CD4-positive, alpha-beta memory T cell (primary cell): Measurements from ENCODE around the gene CLPTM1. TPM values are rescaled to one million over a fixed set of nuclear protein-coding genes. Genes with fewer than 3 reads are reported as not detected.

ENCODE experiments used
- CTCF ChIA-PET: fragments of 350-600 bp; sonication (Branson Sonifier 250); formaldehyde crosslinking; loops from one replicate; lab custom pipeline; 2021; ENCODE audit warnings: inconsistent platforms; ENCODE audit not compliant: partially characterized antibody; lab: Charles Lee
- POLR2A ChIA-PET: fragments of 350-600 bp; sonication (Branson Sonifier 250); formaldehyde crosslinking; loops from one replicate; lab custom pipeline; 2021; ENCODE audit not compliant: partially characterized antibody; lab: Charles Lee
- DNase-seq, 5 donors: peaks; one replicate each; pipeline versions ENCODE4 v3.0.0 to v3.0.0-alpha.2; 2020 to 2022; ENCODE audit warnings: mixed read lengths in 1 of 5
- H3K27ac ChIP-seq: one replicate; pipeline ENCODE4 v1.7.0; 2013; ENCODE audit warnings: low read depth, low read length
- H3K27me3 ChIP-seq: 2 replicates; pipeline ENCODE4 v1.7.0; 2013; ENCODE audit warnings: mild to moderate bottlenecking, low read length, moderate library complexity; ENCODE audit not compliant: insufficient read depth
- H3K36me3 ChIP-seq: 2 replicates; pipeline ENCODE4 v1.7.0; 2013; ENCODE audit warnings: mild to moderate bottlenecking, low read length, moderate library complexity; ENCODE audit not compliant: insufficient read depth
- H3K4me1 ChIP-seq: 2 replicates; pipeline ENCODE4 v1.7.0; 2013; ENCODE audit warnings: mild to moderate bottlenecking, low read length, moderate library complexity; ENCODE audit not compliant: insufficient read depth
- H3K4me3 ChIP-seq, 2 donors: one replicate each; pipeline ENCODE4 v1.7.0; 2013; ENCODE audit warnings: low read length in 2 of 2, mild to moderate bottlenecking in 1 of 2
- H3K9me3 ChIP-seq, 2 donors: one replicate each; pipeline ENCODE4 v1.7.0; 2013; ENCODE audit warnings: low read length in 2 of 2, control low read depth in 1 of 2; ENCODE audit not compliant: control insufficient read depth in 1 of 2
- H3K27ac Mint-ChIP-seq, 7 donors: one replicate each; pipeline ENCODE4 v1.8.0; 2020 to 2021; ENCODE audit warnings: mixed read lengths in 7 of 7, mild to moderate bottlenecking in 6 of 7, inconsistent platforms in 3 of 7, moderate library complexity in 3 of 7
- H3K27me3 Mint-ChIP-seq, 2 donors: one replicate each; pipeline ENCODE4 v1.8.0; 2020 to 2021; ENCODE audit warnings: mixed read lengths in 2 of 2
- H3K36me3 Mint-ChIP-seq, 2 donors: one replicate each; pipeline ENCODE4 v1.8.0; 2020 to 2021; ENCODE audit warnings: mixed read lengths in 2 of 2, inconsistent platforms in 1 of 2, mild to moderate bottlenecking in 1 of 2
- H3K4me1 Mint-ChIP-seq, 4 donors: one replicate each; pipeline ENCODE4 v1.8.0; 2020 to 2021; ENCODE audit warnings: mixed read lengths in 4 of 4, mild to moderate bottlenecking in 1 of 4
- H3K4me3 Mint-ChIP-seq, 8 donors: one replicate each; pipeline ENCODE4 v1.8.0; 2020 to 2021; ENCODE audit warnings: mixed read lengths in 8 of 8, mild to moderate bottlenecking in 7 of 8, moderate library complexity in 6 of 8, inconsistent platforms in 3 of 8
- H3K9me3 Mint-ChIP-seq, 8 donors: one replicate each; pipeline ENCODE4 v1.8.0; 2020 to 2021; ENCODE audit warnings: mixed read lengths in 8 of 8, mild to moderate bottlenecking in 5 of 8, inconsistent platforms in 3 of 8, moderate library complexity in 1 of 8
- intact Hi-C: fragments of 100-400 bp; cut with micrococcal nuclease; formaldehyde crosslinking; loops from one replicate; pipeline ENCODE4 v1.15.1; 2023
- polyA plus RNA-seq, 2 donors: library from polyadenylated mRNA; unstranded; fragments of 300-500 nt; fragmentation: Illumina TruSeq; gene quantifications; one replicate each; pipeline ENCODE4 v1.2.3, GENCODE V29; 2021
- total RNA-seq, 2 experiments: library from RNA; stranded (reverse); gene quantifications; one replicate each; pipeline ENCODE4 v1.2.3, GENCODE V29; 2021

Gene CLPTM1
- total and polyA plus RNA-seq, 4 experiments from 2014 or later: 16.6 to 86.4 (median 56.3) TPM

- H3K36me3 Mint-ChIP-seq: peaks cover 11 to 29% of the 10 kb centered on the region in 2 donors
- H3K4me3 Mint-ChIP-seq: no peak overlapping the region
- CTCF ChIA-PET: interaction anchor here (1.5 to 1.7 kb wide), 2 partner anchors 38 to 104 kb away, joined by 3 to 6 read pairs; no protein-coding TSS in a partner anchor
- POLR2A ChIA-PET: interaction anchor here (0.7 kb wide), 1 partner anchor 493 kb away, joined by 5 read pairs; no protein-coding TSS in a partner anchor
- Histone ChIP-seq H3K36me3 (peaks cover 14% of the 10 kb centered on the region), H3K27me3 (no peaks in the 10 kb centered on the region), H3K4me3 (no peak overlapping the region), H3K4me1 (peaks cover 6% of the 10 kb centered on the region), H3K27ac (no peak overlapping the region), H3K9me3 (no peaks in the 10 kb centered on the region)
- H3K9me3 Mint-ChIP-seq: no peaks in the 10 kb centered on the region
- no peaks in the 10 kb centered on the region for H3K27me3 Mint-ChIP-seq
- peaks cover 0 to 8% (median 5%) of the 10 kb centered on the region in 4 donors for H3K4me1 Mint-ChIP-seq
- intact Hi-C loops: no loop called here
- H3K27ac Mint-ChIP-seq: peak overlapping the region in 1 of 7 donors; percentile 66
- DNase-seq: no peak
Measured at GRCh38 chr19:45021971-45022370, 66.8 kb downstream of the CLPTM1 start.

GRCh38 chr19:45023048-45023447 is 67.9 kb downstream of the CLPTM1 start:
- Histone ChIP-seq H3K27me3 (no peaks in the 10 kb centered on the region), H3K36me3 (peaks cover 15% of the 10 kb centered on the region), H3K9me3 (no peaks in the 10 kb centered on the region), H3K27ac (no peak overlapping the region), H3K4me1 (no peaks in the 10 kb centered on the region), H3K4me3 (no peak overlapping the region)
- intact Hi-C loops: no loop called here
- no peaks in the 10 kb centered on the region for H3K9me3 Mint-ChIP-seq
- peaks cover 15 to 34% of the 10 kb centered on the region in 2 donors for H3K36me3 Mint-ChIP-seq
- H3K27ac Mint-ChIP-seq: peak overlapping the region in 5 of 7 donors; percentile 17 to 66 (median 32)
- CTCF ChIA-PET: no interaction called here
- H3K27me3 Mint-ChIP-seq: no peaks in the 10 kb centered on the region
- no peak for DNase-seq
- no peak overlapping the region for H3K4me3 Mint-ChIP-seq
- POLR2A ChIA-PET: no interaction called here
- peaks cover 0 to 5% (median 3%) of the 10 kb centered on the region in 4 donors for H3K4me1 Mint-ChIP-seq

DNA sequence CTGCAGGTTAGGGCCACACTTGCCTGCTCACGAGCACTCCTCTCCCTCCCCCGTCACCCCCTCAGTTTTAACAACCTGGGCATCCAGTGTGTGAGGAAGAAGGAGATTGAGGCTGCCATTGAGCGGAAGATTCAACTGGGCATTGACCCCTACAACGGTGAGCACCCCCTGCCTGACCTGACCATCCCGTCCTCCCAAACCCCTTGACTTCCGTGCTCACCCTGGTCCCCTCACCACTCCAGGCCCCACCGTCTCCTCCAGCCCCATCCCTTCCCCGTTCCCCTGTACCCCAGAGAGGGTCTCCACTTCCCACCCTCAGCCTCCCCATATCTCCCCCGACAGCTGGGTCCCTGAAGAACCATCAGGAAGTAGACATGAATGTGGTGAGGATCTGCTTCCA is 70.1 kb downstream of the CLPTM1 start:
- no peak for DNase-seq
- Histone ChIP-seq H3K27me3 (no peaks in the 10 kb centered on the region), H3K4me1 (no peaks in the 10 kb centered on the region), H3K9me3 (no peaks in the 10 kb centered on the region), H3K4me3 (no peak overlapping the region), H3K27ac (no peak overlapping the region), H3K36me3 (peaks cover 28% of the 10 kb centered on the region)
- intact Hi-C loops: no loop called here
- no peaks in the 10 kb centered on the region for H3K4me1 Mint-ChIP-seq
- ChIA-PET POLR2A (no interaction called here), CTCF (no interaction called here)
- peaks cover 13 to 39% of the 10 kb centered on the region in 2 donors for H3K36me3 Mint-ChIP-seq
- H3K9me3 Mint-ChIP-seq: no peaks in the 10 kb centered on the region
- H3K27me3 Mint-ChIP-seq: no peaks in the 10 kb centered on the region
- no peak overlapping the region for H3K4me3 Mint-ChIP-seq
- peak overlapping the region in 1 of 7 donors; percentile 15 for H3K27ac Mint-ChIP-seq

- intact Hi-C loops: no loop called here
- Histone ChIP-seq H3K4me1 (no peaks in the 10 kb centered on the region), H3K27me3 (no peaks in the 10 kb centered on the region), H3K27ac (no peak overlapping the region), H3K36me3 (peaks cover 23% of the 10 kb centered on the region), H3K4me3 (no peak overlapping the region), H3K9me3 (no peaks in the 10 kb centered on the region)
- Mint-ChIP-seq H3K36me3 (peaks cover 19 to 43% of the 10 kb centered on the region in 2 donors), H3K4me1 (no peaks in the 10 kb centered on the region), H3K9me3 (no peaks in the 10 kb centered on the region), H3K4me3 (no peak overlapping the region), H3K27me3 (no peaks in the 10 kb centered on the region), H3K27ac (peak overlapping the region in 4 of 7 donors; percentile 5 to 66 (median 42))
- POLR2A ChIA-PET: interaction anchor here (0.6 to 0.9 kb wide), 2 partner anchors 11 to 18 kb away, joined by 3 to 4 read pairs; partner anchors contain the start of gene CLASRP
- CTCF ChIA-PET: interaction anchor here (1.1 to 1.3 kb wide), 2 partner anchors 11 to 32 kb away, joined by 3 to 5 read pairs; partner anchors contain the start of gene CLASRP
- DNase-seq: no peak
Measured at GRCh38 chr19:45027371-45027770, 72.2 kb downstream of the CLPTM1 start.

DNA sequence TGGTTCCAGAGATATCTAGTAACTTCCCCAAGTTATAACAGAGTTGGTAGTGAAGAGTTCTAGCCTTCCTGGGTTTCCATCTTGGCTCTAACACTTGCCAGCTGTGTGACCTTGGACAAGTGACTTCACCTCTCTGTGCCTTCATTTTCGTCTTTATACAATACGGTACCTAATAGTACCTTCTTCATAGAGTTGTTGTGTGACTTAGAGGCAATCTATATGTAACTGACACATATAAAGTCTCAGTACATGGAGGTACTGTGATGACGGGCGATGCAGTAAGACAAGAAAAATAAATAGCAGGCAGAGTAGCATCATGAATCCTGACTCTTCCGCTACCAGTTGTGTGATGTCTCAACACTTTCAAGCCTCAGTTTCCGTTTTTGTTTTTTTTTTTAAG is 75.6 kb downstream of the CLPTM1 start:
- intact Hi-C loops: no loop called here
- Histone ChIP-seq H3K27me3 (no peaks in the 10 kb centered on the region), H3K4me3 (no peak overlapping the region), H3K9me3 (no peaks in the 10 kb centered on the region), H3K27ac (no peak overlapping the region), H3K36me3 (peaks cover 34% of the 10 kb centered on the region), H3K4me1 (no peaks in the 10 kb centered on the region)
- ChIA-PET CTCF (interaction anchor here (1.3 kb wide), 1 partner anchor 31 kb away, joined by 3 read pairs; no protein-coding TSS in a partner anchor), POLR2A (no interaction called here)
- peaks cover 30 to 57% of the 10 kb centered on the region in 2 donors for H3K36me3 Mint-ChIP-seq
- H3K9me3 Mint-ChIP-seq: peaks cover 0 to 2% (median 0%) of the 10 kb centered on the region in 8 donors
- no peak overlapping the region for H3K4me3 Mint-ChIP-seq
- peak overlapping the region in 2 of 7 donors; percentile 41 to 48 for H3K27ac Mint-ChIP-seq
- peaks cover 0 to 4% (median 0%) of the 10 kb centered on the region in 4 donors for H3K4me1 Mint-ChIP-seq
- H3K27me3 Mint-ChIP-seq: no peaks in the 10 kb centered on the region
- no peak for DNase-seq

DNA sequence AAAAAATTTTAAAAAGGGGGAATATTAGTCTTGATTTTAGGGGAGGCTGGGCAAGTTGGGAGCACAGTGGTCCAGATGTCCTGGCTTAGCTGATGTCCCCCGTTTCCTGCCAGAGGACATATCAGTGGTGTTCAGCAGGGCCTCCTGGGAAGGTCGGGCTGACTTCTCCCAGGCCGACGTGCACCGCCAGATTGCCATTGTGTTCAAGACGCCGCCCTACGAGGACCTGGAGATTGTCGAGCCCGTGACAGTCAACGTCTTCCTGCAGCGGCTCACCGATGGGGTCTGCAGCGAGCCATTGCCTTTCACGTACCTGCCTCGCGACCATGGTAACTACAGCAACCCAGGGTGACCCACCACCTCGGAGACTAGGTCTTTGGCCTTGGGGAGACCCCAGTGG is 77.2 kb downstream of the CLPTM1 start:
- POLR2A ChIA-PET: no interaction called here
- Histone ChIP-seq H3K9me3 (no peaks in the 10 kb centered on the region), H3K27me3 (no peaks in the 10 kb centered on the region), H3K4me3 (no peak overlapping the region), H3K4me1 (no peaks in the 10 kb centered on the region), H3K36me3 (peaks cover 34% of the 10 kb centered on the region), H3K27ac (no peak overlapping the region)
- H3K4me3 Mint-ChIP-seq: no peak overlapping the region
- H3K27me3 Mint-ChIP-seq: no peaks in the 10 kb centered on the region
- H3K36me3 Mint-ChIP-seq: peaks cover 32 to 54% of the 10 kb centered on the region in 2 donors
- DNase-seq: no peak
- H3K27ac Mint-ChIP-seq: no peak overlapping the region
- intact Hi-C loops: no loop called here
- peaks cover 0 to 4% (median 0%) of the 10 kb centered on the region in 4 donors for H3K4me1 Mint-ChIP-seq
- CTCF ChIA-PET: interaction anchor here (1.4 kb wide), 1 partner anchor 27 kb away, joined by 4 read pairs; no protein-coding TSS in a partner anchor
- peaks cover 0 to 2% (median 0%) of the 10 kb centered on the region in 8 donors for H3K9me3 Mint-ChIP-seq

DNA sequence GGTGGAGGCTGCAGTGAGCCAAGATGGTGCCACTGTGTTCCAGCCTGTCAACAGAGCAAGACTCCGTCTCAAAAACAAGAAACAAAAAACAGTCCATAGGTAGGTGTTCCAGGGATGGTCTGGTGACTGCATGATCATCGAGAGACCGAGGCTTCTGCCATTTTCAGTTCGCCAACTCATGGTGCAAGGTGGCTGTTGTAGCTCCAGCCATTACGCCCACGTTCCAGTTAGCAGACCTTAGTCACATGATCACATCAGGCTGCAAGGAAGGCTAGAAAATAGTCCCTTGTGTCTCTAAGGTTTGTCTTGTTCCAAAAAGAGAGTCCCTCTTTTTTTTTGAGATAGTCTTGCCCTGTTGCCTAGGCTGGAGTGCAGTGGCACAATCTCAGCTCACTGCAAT is 80.6 kb downstream of the CLPTM1 start:
- Mint-ChIP-seq H3K27me3 (no peaks in the 10 kb centered on the region), H3K4me3 (no peak overlapping the region), H3K27ac (peak overlapping the region in 1 of 7 donors; percentile 57), H3K36me3 (peaks cover 29 to 48% of the 10 kb centered on the region in 2 donors), H3K4me1 (peaks cover 12 to 25% (median 19%) of the 10 kb centered on the region in 4 donors), H3K9me3 (peaks cover 0 to 2% (median 0%) of the 10 kb centered on the region in 8 donors)
- Histone ChIP-seq H3K9me3 (no peaks in the 10 kb centered on the region), H3K4me1 (peaks cover 22% of the 10 kb centered on the region), H3K27ac (no peak overlapping the region), H3K4me3 (no peak overlapping the region), H3K36me3 (peaks cover 27% of the 10 kb centered on the region), H3K27me3 (no peaks in the 10 kb centered on the region)
- DNase-seq: no peak
- ChIA-PET POLR2A (no interaction called here), CTCF (no interaction called here)
- intact Hi-C loops: no loop called here
